NT2/D1 (cell line): ENCODE results near the gene COL21A1.

ENCODE experiments used
- YY1 ChIP-seq: IDR thresholded peaks from 2 replicates; pipeline ENCODE4 v1.6.1; 2011; ENCODE audit not compliant: insufficient read length, insufficient read depth
- ZNF274 ChIP-seq: IDR thresholded peaks from 2 replicates; pipeline ENCODE4 v1.6.1; 2011; ENCODE audit warnings: mild to moderate bottlenecking, low read depth, low read length

DNA sequence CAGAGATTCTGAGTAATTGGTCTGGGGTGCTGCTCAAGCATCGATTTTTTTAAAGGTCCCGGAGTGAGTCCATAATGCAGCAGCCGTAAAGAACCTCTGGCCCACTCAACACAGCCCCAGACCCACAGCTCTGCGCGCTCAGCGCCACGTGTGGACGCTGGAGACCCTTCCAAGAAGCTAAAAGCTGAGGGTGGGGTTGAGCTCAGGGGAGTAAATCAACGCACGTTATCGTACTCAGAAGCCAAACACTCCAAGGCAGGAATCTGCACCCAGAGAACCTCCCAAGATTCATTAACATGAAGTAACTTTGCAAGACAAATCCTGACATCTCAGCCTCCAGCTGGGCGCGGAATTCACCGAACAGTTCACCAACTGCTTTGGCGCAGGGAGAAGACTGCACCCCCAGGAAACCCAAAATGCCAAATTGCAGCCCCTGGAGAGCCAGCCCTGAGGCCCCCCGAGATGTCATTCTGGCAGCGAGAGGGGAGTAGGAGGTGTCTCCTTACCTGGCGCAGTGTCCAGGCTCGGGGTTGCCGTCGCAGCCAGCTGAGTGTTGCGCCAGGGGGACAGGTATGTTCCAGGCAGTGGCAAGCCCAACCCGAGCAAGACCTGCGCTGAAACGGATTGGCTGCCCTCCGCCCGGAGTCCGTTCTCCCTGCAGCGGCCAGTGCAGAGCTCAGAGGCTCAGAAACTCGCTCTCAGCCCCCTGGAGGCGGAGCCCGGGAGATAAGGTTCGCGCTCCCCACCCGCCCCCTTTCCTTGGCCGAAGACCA, at the start of gene COL21A1:
- TF ChIP-seq YY1 (no peak), ZNF274 (no peak)
